H1 (cell line): ENCODE data around the gene ZMAT5. TPM values are rescaled to one million over a fixed set of nuclear protein-coding genes. Genes with fewer than 3 reads are reported as not detected.

ENCODE experiments used
- CTCF ChIA-PET: fragments of 300-600 bp; sonication (Branson Sonifier 250); formaldehyde crosslinking; loops from one replicate; lab custom pipeline; 2021; ENCODE audit not compliant: partially characterized antibody; lab: Charles Lee
- POLR2A ChIA-PET: fragments of 300-600 bp; sonication (Branson Sonifier 250); formaldehyde crosslinking; loops from one replicate; lab custom pipeline; 2021; ENCODE audit warnings: inconsistent platforms; ENCODE audit not compliant: partially characterized antibody; lab: Charles Lee
- DNase-seq, 2 experiments: peaks; one replicate each; pipeline versions ENCODE4 v3.0.0 to v3.0.0-alpha.2; 2010 to 2022; ENCODE audit warnings: low spot score in 2 of 2, low read depth in 1 of 2, mixed read lengths in 1 of 2
- FAIRE-seq: peaks from 2 replicates; lab custom pipeline; 2011; peaks lifted over from hg19 to GRCh38; lab: Jason Lieb, UNC
- H2AFZ ChIP-seq: 2 replicates; pipeline ENCODE4 v1.8.1; 2012; ENCODE audit warnings: low read length, inconsistent platforms
- H2AK5ac ChIP-seq: 2 replicates; pipeline ENCODE4 v1.6.1; 2013; ENCODE audit warnings: low read depth, low read length
- H2BK120ac ChIP-seq: replicated peaks from 2 replicates; pipeline ENCODE3; 2013; ENCODE audit warnings: low read depth, low read length, inconsistent platforms
- H2BK12ac ChIP-seq: 2 replicates; pipeline ENCODE4 v1.6.1; 2013; ENCODE audit warnings: low read depth, low read length
- H2BK15ac ChIP-seq: 2 replicates; pipeline ENCODE4 v1.6.1; 2013; ENCODE audit warnings: low read length
- H2BK20ac ChIP-seq: 2 replicates; pipeline ENCODE4 v1.6.1; 2013; ENCODE audit warnings: low read length
- H2BK5ac ChIP-seq: 2 replicates; pipeline ENCODE4 v1.6.1; 2013; ENCODE audit warnings: low read depth, low read length
- H3K14ac ChIP-seq: 2 replicates; pipeline ENCODE4 v1.6.1; 2013; ENCODE audit warnings: inconsistent platforms; ENCODE audit not compliant: insufficient read length
- H3K18ac ChIP-seq: 2 replicates; pipeline ENCODE4 v1.6.1; 2013; ENCODE audit warnings: low read length; ENCODE audit errors: extremely low read depth
- H3K23ac ChIP-seq: 2 replicates; pipeline ENCODE4 v1.6.1; 2013; ENCODE audit warnings: inconsistent platforms; ENCODE audit not compliant: insufficient read length
- H3K23me2 ChIP-seq: 2 replicates; pipeline ENCODE4 v1.6.1; 2013; ENCODE audit warnings: low read depth, low read length
- H3K27ac ChIP-seq: 2 replicates; pipeline ENCODE4 v1.6.1; 2011; ENCODE audit warnings: low read depth, low read length, inconsistent platforms
- H3K27me3 ChIP-seq, 4 experiments: replicated peaks in 1 of 4; 1 replicate in 1 of 4; 2 replicates in 3 of 4; pipeline versions ENCODE4 v1.6.1 to v1.8.1; 2011 to 2013; ENCODE audit warnings: low read length in 3 of 4, mild to moderate bottlenecking in 3 of 4, inconsistent platforms in 2 of 4, mixed read lengths in 2 of 4, moderate library complexity in 1 of 4; ENCODE audit not compliant: control insufficient read depth in 3 of 4, insufficient read depth in 3 of 4; ENCODE audit errors: extremely low read depth in 1 of 4
- H3K36me3 ChIP-seq, 4 experiments: 2 replicates each; pipeline versions ENCODE4 v1.6.1 to v1.8.1; 2011 to 2013; ENCODE audit warnings: mild to moderate bottlenecking in 4 of 4, low read length in 3 of 4, moderate library complexity in 2 of 4, control low read depth in 1 of 4, inconsistent platforms in 1 of 4; ENCODE audit not compliant: insufficient read depth in 4 of 4, control insufficient read depth in 2 of 4
- H3K4ac ChIP-seq: replicated peaks from 2 replicates; pipeline ENCODE3; 2013; ENCODE audit warnings: low read length, low read depth, mixed read lengths, inconsistent platforms; ENCODE audit not compliant: insufficient read length
- H3K4me1 ChIP-seq, 4 experiments: replicated peaks in 1 of 4; 1 replicate in 1 of 4; 2 replicates in 3 of 4; pipeline versions ENCODE4 v1.6.1 to v1.8.1; 2011 to 2013; ENCODE audit warnings: low read length in 3 of 4, inconsistent platforms in 2 of 4, mixed read lengths in 1 of 4; ENCODE audit not compliant: insufficient read depth in 4 of 4, control insufficient read depth in 3 of 4
- H3K4me2 ChIP-seq, 2 experiments: 2 replicates each; pipeline versions ENCODE4 v1.6.1 to v1.8.1; 2011 to 2013; ENCODE audit warnings: low read depth in 2 of 2, low read length in 2 of 2, control low read depth in 1 of 2, inconsistent platforms in 1 of 2, mild to moderate bottlenecking in 1 of 2; ENCODE audit not compliant: insufficient read depth in 1 of 2
- H3K4me3 ChIP-seq, 4 experiments: fragments of 200-600, 300-600 bp in 1 of 4; sonication (generic), shearing (Covaris generic), sonication (Bioruptor Twin) in 1 of 4; 2 replicates each; pipeline versions ENCODE4 v1.5.1 to v1.8.1; 2011 to 2016; ENCODE audit warnings: low read length in 4 of 4, low read depth in 3 of 4, control low read depth in 2 of 4, inconsistent platforms in 2 of 4, mild to moderate bottlenecking in 2 of 4, mixed read lengths in 1 of 4, moderate library complexity in 1 of 4; ENCODE audit not compliant: insufficient read depth in 2 of 4; ENCODE audit errors: extremely low read depth in 1 of 4
- H3K56ac ChIP-seq: replicated peaks from 2 replicates; pipeline ENCODE3; 2013; ENCODE audit warnings: low read depth, mild to moderate bottlenecking, mixed read lengths, low read length, inconsistent platforms; ENCODE audit not compliant: insufficient read length
- H3K79me1 ChIP-seq: 2 replicates; pipeline ENCODE4 v1.6.1; 2013; ENCODE audit warnings: low read depth, low read length, control low read depth
- H3K79me2 ChIP-seq, 2 experiments: 2 replicates each; pipeline versions ENCODE4 v1.6.1 to v1.8.1; 2012 to 2013; ENCODE audit warnings: low read length in 2 of 2, mild to moderate bottlenecking in 2 of 2, inconsistent platforms in 1 of 2; ENCODE audit not compliant: insufficient read depth in 2 of 2, control insufficient read depth in 1 of 2
- H3K9ac ChIP-seq, 4 experiments: replicated peaks in 1 of 4; 1 replicate in 1 of 4; 2 replicates in 3 of 4; pipeline versions ENCODE4 v1.6.1 to v1.8.1; 2011 to 2013; ENCODE audit warnings: low read depth in 3 of 4, low read length in 3 of 4, control low read depth in 2 of 4, mild to moderate bottlenecking in 2 of 4, moderate library complexity in 2 of 4, inconsistent platforms in 1 of 4; ENCODE audit errors: extremely low read depth in 1 of 4
- H3K9me3 ChIP-seq, 2 experiments: 2 replicates each; pipeline versions ENCODE4 v1.6.1 to v1.8.1; 2012 to 2013; ENCODE audit warnings: mild to moderate bottlenecking in 2 of 2, moderate library complexity in 2 of 2, control low read depth in 1 of 2, inconsistent platforms in 1 of 2, low read depth in 1 of 2, low read length in 1 of 2, mixed read lengths in 1 of 2; ENCODE audit not compliant: insufficient read depth in 2 of 2
- H4K20me1 ChIP-seq, 2 experiments: replicated peaks in 1 of 2; 2 replicates each; pipeline versions ENCODE3 to v1.8.1; 2011 to 2013; ENCODE audit warnings: inconsistent platforms in 2 of 2, low read length in 2 of 2, mild to moderate bottlenecking in 1 of 2; ENCODE audit not compliant: insufficient read depth in 2 of 2, control insufficient read depth in 1 of 2
- H4K5ac ChIP-seq: 2 replicates; pipeline ENCODE4 v1.6.1; 2013; ENCODE audit warnings: low read length, low read depth, mixed read lengths, inconsistent platforms; ENCODE audit not compliant: insufficient read length
- H4K8ac ChIP-seq: 2 replicates; pipeline ENCODE4 v1.8.0; 2013; ENCODE audit warnings: mild to moderate bottlenecking, moderate library complexity, low read length, inconsistent platforms; ENCODE audit not compliant: insufficient read depth; ENCODE audit errors: extremely low read depth
- H4K91ac ChIP-seq: replicated peaks from 2 replicates; pipeline ENCODE3; 2013; ENCODE audit warnings: low read length, mixed read lengths, inconsistent platforms; ENCODE audit not compliant: insufficient read length
- BACH1 ChIP-seq: IDR thresholded peaks from 2 replicates; pipeline ENCODE4 v1.6.1; 2012; ENCODE audit warnings: low read length, improper control_type of control experiment
- BRCA1 ChIP-seq: IDR thresholded peaks from 2 replicates; pipeline ENCODE4 v1.6.1; 2012; ENCODE audit warnings: low read depth, low read length, improper control_type of control experiment
- CHD2 ChIP-seq: IDR thresholded peaks from 2 replicates; pipeline ENCODE4 v1.6.1; 2012; ENCODE audit warnings: low read length, improper control_type of control experiment
- CTBP2 ChIP-seq: IDR thresholded peaks from 2 replicates; pipeline ENCODE4 v1.7.0; 2011; ENCODE audit warnings: borderline replicate concordance, mild to moderate bottlenecking, moderate library complexity, mixed read lengths, low read length; ENCODE audit not compliant: insufficient read depth, insufficient read length
- EGR1 ChIP-seq: IDR thresholded peaks from 2 replicates; pipeline ENCODE4 v1.6.1; 2011; ENCODE audit warnings: low read depth, low read length, borderline replicate concordance
- HDAC2 ChIP-seq, 2 experiments: fragments of 300-600 bp in 1 of 2; sonication (generic) in 1 of 2; IDR thresholded peaks; 2 replicates each; pipeline ENCODE4 v1.6.1; 2011 to 2012; ENCODE audit warnings: low read depth in 2 of 2, low read length in 2 of 2, mild to moderate bottlenecking in 2 of 2, moderate library complexity in 2 of 2, borderline replicate concordance in 1 of 2, inconsistent platforms in 1 of 2
- SIX5 ChIP-seq: IDR thresholded peaks from 2 replicates; pipeline ENCODE4 v1.6.1; 2011; ENCODE audit warnings: mild to moderate bottlenecking, low read depth, low read length
- SP2 ChIP-seq: IDR thresholded peaks from 2 replicates; pipeline ENCODE4 v1.6.1; 2012; ENCODE audit warnings: mild to moderate bottlenecking, low read length, inconsistent platforms
- TAF1 ChIP-seq: IDR thresholded peaks from 2 replicates; pipeline ENCODE4 v1.6.1; 2011; ENCODE audit warnings: mild to moderate bottlenecking, low read depth, low read length
- USF2 ChIP-seq: IDR thresholded peaks from 2 replicates; pipeline ENCODE4 v1.6.1; 2011; ENCODE audit warnings: low read length, improper control_type of control experiment
- WGBS, 2 experiments: shearing (Covaris generic) in 1 of 2; methylation state at CpG; one replicate each; pipeline versions ENCODE4 v1.1.6 to v1.1.7; 2013 to 2015; ENCODE audit warnings: low lambda C conversion rate in 2 of 2, mixed read lengths in 2 of 2, inconsistent platforms in 1 of 2, low coverage in 1 of 2, missing lambda C conversion rate in 1 of 2; ENCODE audit not compliant: insufficient replicate concordance in 2 of 2, insufficient coverage in 1 of 2, insufficient read length in 1 of 2; ENCODE audit errors: extremely low coverage in 1 of 2, missing lambda C conversion rate in 1 of 2; 5-methylcytosine and 5-hydroxymethylcytosine counted together
- polyA plus RNA-seq, 7 experiments: library from polyadenylated mRNA; depleted of rRNA in 3 of 7; stranded (reverse) in 5 of 7; unstranded in 2 of 7; fragments of >200 nt in 5 of 7; fragments of 200-250 nt in 2 of 7; gene quantifications; 1 replicate in 5 of 7; 2 replicates in 1 of 7; 4 replicates in 1 of 7; pipeline versions ENCODE4 v1.2.1 to v1.2.3, GENCODE V29; 2011 to 2013; ENCODE audit warnings: missing spikeins in 2 of 7, mixed read lengths in 2 of 7
- total RNA-seq: library from RNA; stranded (reverse); fragmentation: NEBNext Ultra II Directional; extraction: Animal tissue kit (Norgen Biotek cat#: 25700); gene quantifications from 2 replicates; pipeline ENCODE4 v1.2.1, GENCODE V29; 2021

ZMAT5 gene
- total and polyA plus RNA-seq, 2 of the 8 experiments (the other 6 are each of a cell fraction or from before 2014, with no cell fraction given), result 14.0 to 38.3 TPM

- Histone ChIP-seq H2BK120ac (no peak overlapping the region), H3K23me2 (no peaks in the 10 kb centered on the region), H3K18ac (no peak overlapping the region), H4K5ac (no peak overlapping the region), H2BK15ac (no peak overlapping the region), H2AFZ (no peak overlapping the region), H2BK12ac (no peak overlapping the region), H3K9ac (no peak overlapping the region), H3K56ac (no peak overlapping the region), H4K91ac (no peak overlapping the region), H4K8ac (peak overlapping the region; percentile 3; the same call in 1 of the 2 replicates), H3K14ac (no peak overlapping the region), H2BK20ac (no peak overlapping the region), H2AK5ac (0 out of 2 replicates have a peak overlapping the region, but pooled peaks have one; percentile 13), H3K4ac (no peak overlapping the region), H4K20me1 (peaks cover 0 to 5% of the 10 kb centered on the region in 2 experiments), H3K4me1 (peaks cover 0 to 3% (median 0%) of the 10 kb centered on the region in 4 experiments; a peak in 1 of 7 replicates), H3K4me2 (peak overlapping the region in 1 of 2 experiments; percentile 28; a peak in 1 of 4 replicates), H3K23ac (no peak overlapping the region), H3K79me1 (no peaks in the 10 kb centered on the region), H3K4me3 (no peak overlapping the region), H2BK5ac (0 out of 2 replicates have a peak overlapping the region, but pooled peaks have one; percentile 44), H3K9me3 (no peaks in the 10 kb centered on the region), H3K36me3 (peaks cover 7 to 46% (median 23%) of the 10 kb centered on the region in 4 experiments; a peak in 6 of 8 replicates), H3K79me2 (no peaks in the 10 kb centered on the region), H3K27me3 (no peaks in the 10 kb centered on the region), H3K27ac (no peak overlapping the region)
- DNase-seq, result no peak
- 92% methylated on average over 8 of the region's 8 CpGs; no CpG with 5 or more reads in 1 of the 2 experiments for WGBS, 2 experiments
- no peak for FAIRE-seq
- POLR2A ChIA-PET, result no interaction called here
- CTCF ChIA-PET, result interaction anchor here (1.5 to 2.1 kb wide), 2 partner anchors 10 to 200 kb away, joined by 3 to 8 read pairs; no protein-coding TSS in a partner anchor
- TF ChIP-seq SP2 (no peak), BACH1 (no peak), TAF1 (no peak), EGR1 (no peak), USF2 (no peak), SIX5 (no peak), HDAC2 (IDR thresholded peaks at IDR 0.05; ENCODE audit: borderline replicate concordance in 1 of 2, low read depth in 2 of 2, low read length in 2 of 2) (no peak), BRCA1 (no peak), CHD2 (no peak), CTBP2 (no peak)
Measured at GRCh38 chr22:29801796-29802195, 35.0 kb upstream of the ZMAT5 start.
